Gastroesophageal sphincter (tissue), 3 donors: ENCODE results near the gene NCKAP5.

Source experiments
- POLR2A ChIP-seq, 2 donors: fragments of 450-650 bp; IDR thresholded peaks; one replicate each; pipeline ENCODE4 v1.6.1; 2017; ENCODE audit warnings: antibody characterized with exemption in 2 of 2, mild to moderate bottlenecking in 2 of 2, moderate library complexity in 1 of 2
- POLR2AphosphoS5 ChIP-seq: sonication (generic); formaldehyde crosslinking; IDR thresholded peaks from one replicate; pipeline ENCODE4 v1.6.1; 2017; ENCODE audit warnings: antibody characterized with exemption
- TF ChIP-seq, protein P1 (sequence below), 4 experiments: fragments of 200-600 bp in 2 of 4; fragments of 450-650 bp in 2 of 4; sonication (generic) in 1 of 4; IDR thresholded peaks; one replicate each; pipeline ENCODE4 v1.5.1; 2017 to 2019; ENCODE audit warnings: antibody characterized with exemption in 4 of 4, mild to moderate bottlenecking in 2 of 4, moderate library complexity in 2 of 4

DNA sequence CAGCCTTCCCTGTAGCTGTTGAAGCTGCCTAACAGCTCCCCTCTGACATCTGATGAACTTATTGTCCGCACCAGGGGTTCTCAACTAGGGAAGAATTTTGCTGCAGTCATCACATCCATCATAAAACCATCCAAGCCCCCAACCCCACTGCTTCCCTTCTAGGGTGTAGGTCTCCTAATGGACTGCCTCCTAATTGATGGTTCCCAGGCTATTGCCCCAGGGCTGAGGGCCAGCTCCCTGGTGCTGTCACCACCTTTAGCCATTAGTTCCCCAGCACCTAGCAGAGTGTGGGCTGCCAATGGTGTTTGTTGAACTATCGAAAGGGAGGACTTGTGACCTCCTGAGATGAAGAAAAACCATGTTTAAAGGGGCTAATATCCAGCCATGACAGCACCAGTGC lies 125.9 kb downstream of the NCKAP5 start:
- no peak for TF ChIP-seq POLR2AphosphoS5
- TF ChIP-seq, protein P1, sequence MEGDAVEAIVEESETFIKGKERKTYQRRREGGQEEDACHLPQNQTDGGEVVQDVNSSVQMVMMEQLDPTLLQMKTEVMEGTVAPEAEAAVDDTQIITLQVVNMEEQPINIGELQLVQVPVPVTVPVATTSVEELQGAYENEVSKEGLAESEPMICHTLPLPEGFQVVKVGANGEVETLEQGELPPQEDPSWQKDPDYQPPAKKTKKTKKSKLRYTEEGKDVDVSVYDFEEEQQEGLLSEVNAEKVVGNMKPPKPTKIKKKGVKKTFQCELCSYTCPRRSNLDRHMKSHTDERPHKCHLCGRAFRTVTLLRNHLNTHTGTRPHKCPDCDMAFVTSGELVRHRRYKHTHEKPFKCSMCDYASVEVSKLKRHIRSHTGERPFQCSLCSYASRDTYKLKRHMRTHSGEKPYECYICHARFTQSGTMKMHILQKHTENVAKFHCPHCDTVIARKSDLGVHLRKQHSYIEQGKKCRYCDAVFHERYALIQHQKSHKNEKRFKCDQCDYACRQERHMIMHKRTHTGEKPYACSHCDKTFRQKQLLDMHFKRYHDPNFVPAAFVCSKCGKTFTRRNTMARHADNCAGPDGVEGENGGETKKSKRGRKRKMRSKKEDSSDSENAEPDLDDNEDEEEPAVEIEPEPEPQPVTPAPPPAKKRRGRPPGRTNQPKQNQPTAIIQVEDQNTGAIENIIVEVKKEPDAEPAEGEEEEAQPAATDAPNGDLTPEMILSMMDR (IDR thresholded peaks at IDR 0.05), result no peak
- TF ChIP-seq POLR2A (IDR thresholded peaks at IDR 0.05), result no peak
